ENCODE measurements around the gene HSBP1L1. TPM values are rescaled to one million over a fixed set of nuclear protein-coding genes. Genes with fewer than 3 reads are reported as not detected.

The HSBP1L1 gene
- total and polyA plus RNA-seq, 2 donors (not counting 3 experiments of a cell fraction or from before 2014, with no cell fraction given) = 5.2 to 7.1 TPM

DNA sequence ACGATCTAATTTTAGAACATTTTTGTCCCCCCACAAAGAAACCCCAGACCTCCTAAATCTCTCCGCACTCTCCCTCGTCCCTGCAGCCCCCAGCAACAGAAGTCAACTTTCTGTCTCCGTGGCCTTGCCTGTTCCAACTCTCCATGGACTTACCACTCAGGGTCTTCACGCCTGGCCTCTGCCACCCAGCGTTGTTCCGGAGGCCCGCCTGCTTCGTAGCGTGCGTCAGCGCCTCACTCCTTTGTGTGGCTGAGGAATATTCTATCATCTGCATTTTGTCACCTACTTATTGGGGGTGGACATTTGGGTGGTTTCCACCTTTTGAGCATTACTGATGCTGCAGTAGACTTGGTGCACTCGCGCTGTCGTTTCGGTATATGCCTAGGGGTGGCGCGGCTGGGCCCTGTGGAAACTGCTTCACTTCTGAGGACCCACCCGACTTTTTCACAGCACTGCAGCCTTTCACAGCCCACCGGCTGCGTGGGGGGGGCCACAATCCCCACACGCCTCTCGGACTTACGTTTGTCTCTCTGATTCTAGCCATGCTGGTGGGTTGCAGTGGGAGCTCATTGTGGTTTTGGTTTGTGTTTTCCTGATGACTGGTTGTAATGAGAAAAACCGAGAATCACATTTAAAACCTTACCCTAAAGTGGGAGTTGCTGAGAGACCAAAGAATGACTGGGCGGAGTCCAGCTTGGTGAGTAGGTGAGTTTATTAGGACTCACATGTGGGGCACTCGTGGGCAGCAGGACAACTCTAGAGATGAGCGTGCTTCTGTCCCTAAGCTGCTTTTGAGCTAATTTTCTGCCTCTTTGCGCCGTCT lies 1.4 kb upstream of the HSBP1L1 start:
- CTCF ChIA-PET = interaction anchor here (1.8 kb wide), 1 partner anchor 24 kb away, joined by 5 read pairs; no protein-coding TSS in a partner anchor
- peaks cover 12% of the 10 kb centered on the region for H3K4me1 ChIP-seq (ENCODE audit: control insufficient read depth, extremely low read depth, insufficient read depth, low read length)

More for the DNA sequence above, 1.4 kb upstream of the HSBP1L1 start:
- POLR2A ChIA-PET = no interaction called here
- H3K79me2 ChIP-seq (ENCODE audit: control insufficient read depth, insufficient read depth, low read length) = no peaks in the 10 kb centered on the region
- no peak overlapping the region for H3K4me2 ChIP-seq (ENCODE audit: insufficient read depth, low read length)
- no peak overlapping the region for H3K4me3 ChIP-seq (replicated peaks in 1 of 3; ENCODE audit: insufficient read depth in 1 of 3, low read depth in 1 of 3, low read length in 3 of 3)
- no TSS peak for BruUV-seq (replicated peaks)
- H3K9me1 ChIP-seq (replicated peaks; ENCODE audit: control insufficient read depth, extremely low read depth, insufficient read depth, low read length) = no peaks in the 10 kb centered on the region
- H3K9me3 ChIP-seq (replicated peaks; ENCODE audit: control insufficient read depth, insufficient read depth, low read length) = no peaks in the 10 kb centered on the region
- dilution Hi-C loops (cut with MboI; ENCODE audit: extremely low pct_ligation_motif_present, low sequenced_read_pairs) (no loop called here), intact Hi-C loops (cut with micrococcal nuclease) (no loop called here)
- TF ChIP-seq JUN (IDR thresholded peaks at IDR 0.05; ENCODE audit: borderline replicate concordance, insufficient read depth, insufficient read length, low read depth) (no peak), MYC (IDR thresholded peaks at IDR 0.05; ENCODE audit: low read depth, low read length) (no peak), GATA2 (IDR thresholded peaks at IDR 0.05; ENCODE audit: insufficient read depth, insufficient read length, low read depth, low read length) (no peak), EZH2 (IDR thresholded peaks at IDR 0.05; ENCODE audit: borderline replicate concordance, low read depth, low read length, severe bottlenecking) (no peak), MAX (IDR thresholded peaks at IDR 0.05; ENCODE audit: insufficient read depth, insufficient read length) (no peak), FOS (IDR thresholded peaks at IDR 0.05; ENCODE audit: borderline replicate concordance, insufficient read depth, low read length) (no peak), CTCF (IDR thresholded peaks at IDR 0.05; ENCODE audit: extremely low read depth in 1 of 2, insufficient read depth in 1 of 2, low read depth in 1 of 2, low read length in 2 of 2) (no peak), POLR2AphosphoS5 (IDR thresholded peaks at IDR 0.05; ENCODE audit: insufficient read depth, low read depth, low read length) (no peak), POLR2A (IDR thresholded peaks at IDR 0.05; ENCODE audit: low read depth, low read length) (no peak)
- H2AFZ ChIP-seq (ENCODE audit: low read depth, low read length) = no peak overlapping the region
- DNase-seq (ENCODE audit: low read depth, low spot score) (no peak), FAIRE-seq (no peak)
- H3K27me3 ChIP-seq (ENCODE audit: control insufficient read depth in 2 of 2, insufficient read depth in 2 of 2, low read length in 2 of 2) = peaks cover 8 to 14% of the 10 kb centered on the region in 2 experiments
- no peak overlapping the region for H3K27ac ChIP-seq (ENCODE audit: insufficient read depth, low read depth, low read length)
- H3K9ac ChIP-seq (replicated peaks; ENCODE audit: extremely low read depth, insufficient read depth, low read length) = no peak overlapping the region
- H4K20me1 ChIP-seq (replicated peaks; ENCODE audit: control insufficient read depth, extremely low read depth, insufficient read depth, low read length) = no peaks in the 10 kb centered on the region
- no peaks in the 10 kb centered on the region for H3K36me3 ChIP-seq (ENCODE audit: control insufficient read depth in 2 of 2, extremely low read depth in 1 of 2, insufficient read depth in 2 of 2, low read length in 2 of 2)
